Measurements from ENCODE around the gene CLECL1. TPM values are rescaled to one million over a fixed set of nuclear protein-coding genes. Genes with fewer than 3 reads are reported as not detected.

CLECL1 gene
- total and polyA plus RNA-seq, 2 of the 4 experiments (the other 2 are of a cell fraction): not detected

GRCh38 chr12:9755035-9755434 is 22.1 kb upstream of the CLECL1 start:
- BruUV-seq (replicated peaks): no TSS peak
- Histone ChIP-seq H3K27ac (ENCODE audit: insufficient read depth, low read length) (no peak overlapping the region), H2AK5ac (ENCODE audit: low read depth, low read length) (no peak overlapping the region), H3K79me1 (ENCODE audit: low read depth in 1 of 2, low read length in 2 of 2) (no peaks in the 10 kb centered on the region), H3K4me2 (ENCODE audit: low read depth, low read length) (no peak overlapping the region), H3K23ac (ENCODE audit: low read depth, low read length) (no peak overlapping the region), H3K4me1 (ENCODE audit: control insufficient read depth, insufficient read depth, low read length) (no peaks in the 10 kb centered on the region), H3K9ac (ENCODE audit: low read depth, low read length) (no peak overlapping the region), H3K18ac (ENCODE audit: low read depth, low read length) (no peak overlapping the region), H2BK5ac (ENCODE audit: low read depth, low read length, poor library complexity, severe bottlenecking) (no peak overlapping the region), H2AFZ (replicated peaks; ENCODE audit: low read length, poor library complexity) (no peak overlapping the region), H4K5ac (ENCODE audit: low read depth, low read length) (no peak overlapping the region), H3K14ac (replicated peaks; ENCODE audit: low read depth, low read length) (no peak overlapping the region), H2BK120ac (ENCODE audit: low read depth, low read length) (no peak overlapping the region), H2BK20ac (ENCODE audit: low read depth, low read length) (no peak overlapping the region), H2BK15ac (ENCODE audit: low read depth, low read length) (no peak overlapping the region), H3K27me3 (ENCODE audit: control insufficient read depth, insufficient read depth, low read length) (no peaks in the 10 kb centered on the region), H4K91ac (ENCODE audit: insufficient read depth, low read depth, low read length) (no peak overlapping the region), H2AK9ac (replicated peaks; ENCODE audit: low read depth, low read length, poor library complexity) (no peak overlapping the region), H4K8ac (ENCODE audit: low read depth in 2 of 2, low read length in 2 of 2) (no peak overlapping the region), H3K36me3 (ENCODE audit: control insufficient read depth, insufficient read depth, low read length) (no peaks in the 10 kb centered on the region), H3K9me3 (ENCODE audit: control insufficient read depth, insufficient read depth, low read length) (no peaks in the 10 kb centered on the region), H3K4ac (ENCODE audit: low read depth, low read length) (no peak overlapping the region), H4K20me1 (ENCODE audit: insufficient read depth, low read length) (no peaks in the 10 kb centered on the region), H3K4me3 (ENCODE audit: insufficient read depth, low read depth, low read length) (no peak overlapping the region), H3K9me1 (ENCODE audit: insufficient read depth, low read length) (no peaks in the 10 kb centered on the region), H3K56ac (ENCODE audit: extremely low read depth, insufficient read depth, low read length) (no peak overlapping the region)
- DNase-seq: no peak
- POLR2A ChIA-PET (ENCODE audit: unreplicated experiment): no interaction called here
- in situ Hi-C loops (cut with MboI; ENCODE audit: low sequenced_read_pairs): no loop called here
- intact Hi-C loops (cut with micrococcal nuclease): no loop called here
- TF ChIP-seq CHD1 (IDR thresholded peaks at IDR 0.05; ENCODE audit: low read depth, low read length) (no peak), POLR2A (IDR thresholded peaks at IDR 0.05; ENCODE audit: low read depth, low read length) (no peak), RFX5 (IDR thresholded peaks at IDR 0.05; ENCODE audit: low read depth, low read length) (no peak), RAD21 (IDR thresholded peaks at IDR 0.05; ENCODE audit: low read length) (no peak), MAFK (IDR thresholded peaks at IDR 0.05; ENCODE audit: low read depth, low read length) (no peak), NFE2L2 (IDR thresholded peaks at IDR 0.05; ENCODE audit: low read depth, low read length) (no peak), MAZ (IDR thresholded peaks at IDR 0.05; ENCODE audit: borderline replicate concordance, low read depth, low read length) (no peak), ELK1 (IDR thresholded peaks at IDR 0.05; ENCODE audit: borderline replicate concordance, low read depth, low read length) (no peak), FOS (IDR thresholded peaks at IDR 0.05; ENCODE audit: low read depth, low read length) (no peak), SMC3 (IDR thresholded peaks at IDR 0.05; ENCODE audit: low read depth, low read length) (no peak), CEBPB (IDR thresholded peaks at IDR 0.05; ENCODE audit: low read depth, low read length) (no peak), MXI1 (IDR thresholded peaks at IDR 0.05; ENCODE audit: borderline replicate concordance, low read depth, low read length) (no peak), BHLHE40 (IDR thresholded peaks at IDR 0.05; ENCODE audit: low read depth, low read length) (no peak)
- no peak for ATAC-seq (ENCODE audit: low read depth)
- CTCF ChIA-PET: interaction anchor here (0.6 to 1.4 kb wide), 3 partner anchors 25 to 385 kb away, joined by 3 to 5 read pairs (median 3); no protein-coding TSS in a partner anchor
- dilution Hi-C loops (cut with HindIII; ENCODE audit: low sequenced_read_pairs, unreplicated experiment): no loop called here
